KMS-11 (cell line): ENCODE data around the gene KIF5C.
A peak's percentile ranks its signal among the peaks of the same experiment; 100 is the strongest.

Experiments used
- H2AFZ ChIP-seq: fragments of 200-600 bp; sonication (generic); 2 replicates; pipeline ENCODE4 v1.6.1; 2016; ENCODE audit warnings: antibody characterized with exemption, mixed run types, low read depth
- H3K27ac ChIP-seq: fragments of 200-600 bp; sonication (generic); 2 replicates; pipeline ENCODE4 v1.6.1; 2016; ENCODE audit warnings: mild to moderate bottlenecking, mixed run types
- H3K27me3 ChIP-seq: fragments of 200-600 bp; sonication (generic); 2 replicates; pipeline ENCODE4 v1.6.1; 2017; ENCODE audit warnings: mild to moderate bottlenecking, low read depth, mixed run types, moderate library complexity; ENCODE audit not compliant: insufficient read depth
- H3K36me3 ChIP-seq: fragments of 200-600 bp; sonication (generic); 2 replicates; pipeline ENCODE4 v1.6.1; 2017; ENCODE audit warnings: mild to moderate bottlenecking, mixed run types; ENCODE audit not compliant: insufficient read depth
- H3K4me1 ChIP-seq: fragments of 200-600 bp; sonication (generic); 2 replicates; pipeline ENCODE4 v1.6.1; 2016; ENCODE audit warnings: mild to moderate bottlenecking, low read depth, mixed run types; ENCODE audit not compliant: poor library complexity, severe bottlenecking
- H3K4me2 ChIP-seq: fragments of 200-600 bp; sonication (generic); 2 replicates; pipeline ENCODE4 v1.7.0; 2016; ENCODE audit warnings: mild to moderate bottlenecking, mixed run types
- H3K4me3 ChIP-seq: fragments of 200-600 bp; sonication (generic); IDR thresholded peaks from 2 replicates; pipeline ENCODE4 v1.6.1; 2017; ENCODE audit warnings: low read depth, low read length, mixed read lengths; ENCODE audit not compliant: insufficient read depth
- H3K79me2 ChIP-seq: fragments of 200-600 bp; sonication (generic); 2 replicates; pipeline ENCODE4 v1.6.1; 2016; ENCODE audit warnings: low read depth, mixed run types; ENCODE audit not compliant: insufficient read depth
- H3K9ac ChIP-seq: fragments of 200-600 bp; sonication (generic); 2 replicates; pipeline ENCODE4 v1.6.1; 2016; ENCODE audit warnings: mild to moderate bottlenecking, mixed run types
- H4K20me1 ChIP-seq: fragments of 200-600 bp; sonication (generic); 2 replicates; pipeline ENCODE4 v1.6.1; 2016; ENCODE audit warnings: mild to moderate bottlenecking, mixed run types; ENCODE audit not compliant: insufficient read depth
- CTCF ChIP-seq: fragments of 200-600 bp; sonication (generic); conservative IDR thresholded peaks from 2 replicates; pipeline ENCODE4 v1.6.1; 2017; ENCODE audit warnings: low read depth, mild to moderate bottlenecking, antibody characterized with exemption, low read length, moderate library complexity, mixed read lengths

Gene KIF5C

GRCh38 chr2:149063177-149063576, 188.2 kb downstream of the KIF5C start:
- Histone ChIP-seq H3K36me3 (no peaks in the 10 kb centered on the region), H3K9ac (no peak overlapping the region), H4K20me1 (no peaks in the 10 kb centered on the region), H3K27me3 (no peaks in the 10 kb centered on the region), H3K4me2 (no peak overlapping the region), H3K4me3 (no peak overlapping the region), H3K27ac (no peak overlapping the region), H2AFZ (no peak overlapping the region), H3K79me2 (no peaks in the 10 kb centered on the region), H3K4me1 (no peaks in the 10 kb centered on the region)
- TF ChIP-seq CTCF, result no peak

- Histone ChIP-seq H4K20me1 (no peaks in the 10 kb centered on the region), H3K4me2 (no peak overlapping the region), H2AFZ (no peak overlapping the region), H3K79me2 (no peaks in the 10 kb centered on the region), H3K9ac (no peak overlapping the region), H3K27me3 (no peaks in the 10 kb centered on the region), H3K4me3 (no peak overlapping the region), H3K27ac (no peak overlapping the region), H3K4me1 (no peaks in the 10 kb centered on the region), H3K36me3 (no peaks in the 10 kb centered on the region)
- no peak for TF ChIP-seq CTCF
These were observed 189.4 kb downstream of the KIF5C start for GRCh38 chr2:149064365-149064841.

- H3K9ac ChIP-seq, result no peak overlapping the region
- no peak overlapping the region for H3K4me2 ChIP-seq
- no peak overlapping the region for H3K27ac ChIP-seq
- no peak overlapping the region for H3K4me3 ChIP-seq
- TF ChIP-seq CTCF, result no peak
- no peaks in the 10 kb centered on the region for H3K36me3 ChIP-seq
- 0 out of 2 replicates have a peak overlapping the region, but pooled peaks have one; percentile 6 for H2AFZ ChIP-seq
- no peaks in the 10 kb centered on the region for H3K27me3 ChIP-seq
- H4K20me1 ChIP-seq, result no peaks in the 10 kb centered on the region
- H3K79me2 ChIP-seq, result no peaks in the 10 kb centered on the region
- H3K4me1 ChIP-seq, result no peaks in the 10 kb centered on the region
These were observed 190.0 kb downstream of the KIF5C start for GRCh38 chr2:149064856-149065630.

GRCh38 chr2:149068225-149068995, 193.4 kb downstream of the KIF5C start:
- Histone ChIP-seq H3K4me2 (no peak overlapping the region), H4K20me1 (no peaks in the 10 kb centered on the region), H3K27me3 (no peaks in the 10 kb centered on the region), H2AFZ (no peak overlapping the region), H3K27ac (no peak overlapping the region), H3K79me2 (no peaks in the 10 kb centered on the region), H3K36me3 (no peaks in the 10 kb centered on the region), H3K4me1 (no peaks in the 10 kb centered on the region), H3K4me3 (no peak overlapping the region), H3K9ac (no peak overlapping the region)
- TF ChIP-seq CTCF, result no peak
